Measurements from ENCODE around the gene BTBD9.

Gene BTBD9

DNA sequence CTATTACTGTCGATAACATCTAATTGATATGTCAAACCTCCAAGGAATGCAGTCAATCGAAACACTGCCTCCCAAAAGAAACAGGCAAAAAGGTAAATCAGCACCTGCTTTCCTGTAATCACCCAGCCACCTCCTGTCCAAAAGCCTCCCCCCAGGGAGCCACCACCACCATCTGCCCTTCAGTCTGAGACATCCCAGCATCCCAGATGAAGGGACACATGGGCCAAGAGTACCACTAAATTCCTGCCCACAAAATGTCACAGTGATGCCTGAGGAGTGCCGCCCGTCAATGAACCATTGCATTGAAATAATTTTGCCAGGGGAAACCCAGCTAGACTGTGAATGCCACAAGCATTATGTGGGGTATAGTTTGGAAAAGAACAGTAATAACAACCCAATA, 418.5 kb downstream of the BTBD9 start:
- DNase-seq, result no peak

DNA sequence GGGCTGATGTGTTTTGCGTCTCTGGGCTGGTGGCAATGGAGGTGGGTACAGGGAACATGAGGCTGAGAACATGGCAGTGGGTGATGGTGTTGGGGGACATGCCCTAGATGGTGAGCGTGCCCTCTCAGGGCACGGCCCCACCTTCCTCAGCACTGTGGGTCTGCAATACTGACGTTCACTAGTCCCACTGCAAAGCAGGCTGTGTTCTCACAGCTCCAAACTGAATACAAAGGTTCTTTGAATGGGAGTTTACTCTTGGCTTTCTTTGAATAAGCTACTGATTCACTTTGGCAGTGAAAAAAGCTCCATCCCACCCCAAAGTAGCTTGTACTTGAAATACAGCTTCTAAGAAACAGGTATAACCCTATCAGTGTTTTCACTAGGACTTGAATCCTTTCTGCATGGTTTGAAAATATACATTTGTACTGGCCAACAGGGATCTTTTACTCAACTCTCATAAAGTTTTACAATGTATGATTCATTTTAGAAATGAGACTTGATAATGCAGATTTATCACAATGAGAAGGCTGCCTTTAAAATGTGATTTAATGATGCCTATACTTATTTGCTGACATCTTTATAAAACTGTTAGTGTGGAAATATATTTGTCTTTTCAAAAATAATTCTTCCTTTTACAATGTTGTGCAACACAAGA, 419.5 kb downstream of the BTBD9 start:
- DNase-seq, result no peak

DNA sequence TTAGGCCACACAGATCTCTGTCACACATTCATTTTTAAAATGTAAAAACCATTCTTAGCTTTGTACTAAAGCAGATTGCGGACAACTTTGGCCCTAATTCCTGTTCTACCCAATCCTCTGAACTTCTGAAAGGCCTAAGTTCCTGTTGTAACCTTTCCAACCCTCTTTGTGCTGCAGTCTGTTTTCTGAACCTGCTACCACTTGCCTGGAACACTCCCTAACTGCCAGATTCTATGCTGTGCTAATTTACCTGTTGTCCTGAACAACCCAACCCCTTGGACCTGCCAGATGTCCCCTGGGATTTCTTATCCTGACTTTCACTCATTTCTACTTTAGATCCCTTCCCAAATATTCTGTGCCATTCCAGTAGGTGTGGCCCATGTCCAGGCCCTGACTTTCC, 421.5 kb downstream of the BTBD9 start:
- DNase-seq, result no peak

DNA sequence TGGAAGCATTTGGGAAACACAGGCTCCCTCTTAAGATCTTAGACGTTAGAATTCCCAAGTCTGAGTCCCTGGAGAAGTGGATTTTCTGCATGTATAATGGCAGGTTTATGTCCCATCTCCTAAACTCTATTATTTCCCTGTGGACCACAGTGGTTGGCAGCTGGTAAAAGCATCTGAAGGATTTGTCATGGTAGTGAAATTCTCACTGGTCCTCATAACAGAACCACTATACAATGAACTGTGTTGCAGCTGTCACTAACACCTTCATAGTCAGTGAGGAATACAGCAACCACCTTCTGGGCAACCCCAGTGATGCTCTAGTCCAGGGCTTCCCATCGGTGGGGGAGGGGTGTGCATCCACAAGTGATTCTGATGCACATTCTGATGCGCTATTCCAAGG, 423.3 kb downstream of the BTBD9 start:
- no peak for DNase-seq

DNA sequence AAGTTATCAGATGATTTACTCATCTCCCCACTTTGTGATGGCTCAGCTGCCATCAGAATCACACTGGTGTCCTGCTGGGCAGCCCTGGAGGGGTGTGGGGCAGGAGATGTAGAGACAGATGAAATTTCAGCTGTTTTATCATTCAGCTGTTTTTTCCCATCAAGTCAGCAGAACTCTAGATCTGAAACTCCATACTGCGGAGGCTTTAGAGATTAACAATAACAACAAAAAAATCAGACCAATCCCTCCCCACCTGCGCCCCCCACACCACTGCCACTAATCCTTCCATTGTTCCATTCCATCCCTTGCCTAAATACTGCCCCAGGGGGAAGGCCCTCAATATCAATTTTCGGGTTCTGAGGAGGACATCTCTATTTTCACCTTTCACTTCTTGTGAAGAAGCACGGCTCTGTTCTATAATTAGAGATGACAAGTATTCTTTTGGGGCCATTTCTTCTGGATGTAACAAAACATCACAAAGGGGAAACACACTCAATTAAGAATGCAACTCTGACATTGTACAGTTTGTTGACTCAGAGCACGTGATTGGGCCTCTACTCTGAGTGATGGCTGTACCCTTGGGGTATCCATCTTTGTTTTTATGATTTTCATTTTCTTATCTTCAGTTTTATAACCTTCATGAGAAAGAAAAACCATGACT, 423.9 kb downstream of the BTBD9 start:
- DNase-seq, result no peak

DNA sequence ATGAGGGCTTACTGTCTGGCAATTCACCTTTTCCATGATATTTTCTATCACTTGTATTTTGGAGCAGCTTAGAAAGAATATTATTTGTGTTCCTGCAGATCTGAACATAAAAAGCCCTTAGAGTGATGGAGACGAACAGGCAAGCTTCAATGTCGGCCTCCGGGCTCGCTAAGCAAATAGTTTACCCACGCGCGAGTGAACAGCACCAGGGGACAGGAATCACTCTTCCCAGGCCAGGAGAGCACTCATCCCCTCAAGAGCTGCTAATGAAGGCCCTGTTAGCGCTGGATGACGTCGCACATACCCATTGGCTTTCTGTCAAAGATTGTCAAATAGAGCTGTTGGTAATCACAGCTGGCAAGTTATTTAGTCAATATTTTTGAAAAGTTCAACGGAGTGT, 424.5 kb downstream of the BTBD9 start:
- DNase-seq, result no peak

DNA sequence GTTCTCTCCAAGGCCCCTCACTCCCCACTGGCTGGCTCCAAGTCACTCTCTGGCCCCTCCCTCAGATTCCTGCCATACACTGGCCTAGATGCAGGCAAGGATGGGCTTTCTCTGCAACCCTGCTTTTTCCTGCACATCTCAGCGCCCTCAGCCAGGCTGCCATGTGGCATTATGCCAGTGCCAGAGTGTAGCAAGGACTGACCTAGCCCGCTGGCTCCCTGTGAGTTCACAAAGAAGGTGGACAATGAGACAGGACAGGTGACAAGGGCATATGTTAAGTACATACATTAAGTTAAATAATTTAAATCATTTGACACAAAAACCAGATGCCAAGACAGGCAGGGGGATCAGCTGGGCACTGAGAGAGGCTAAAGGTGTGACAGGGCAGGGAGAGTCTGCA, 425.6 kb downstream of the BTBD9 start:
- no peak for DNase-seq

DNA sequence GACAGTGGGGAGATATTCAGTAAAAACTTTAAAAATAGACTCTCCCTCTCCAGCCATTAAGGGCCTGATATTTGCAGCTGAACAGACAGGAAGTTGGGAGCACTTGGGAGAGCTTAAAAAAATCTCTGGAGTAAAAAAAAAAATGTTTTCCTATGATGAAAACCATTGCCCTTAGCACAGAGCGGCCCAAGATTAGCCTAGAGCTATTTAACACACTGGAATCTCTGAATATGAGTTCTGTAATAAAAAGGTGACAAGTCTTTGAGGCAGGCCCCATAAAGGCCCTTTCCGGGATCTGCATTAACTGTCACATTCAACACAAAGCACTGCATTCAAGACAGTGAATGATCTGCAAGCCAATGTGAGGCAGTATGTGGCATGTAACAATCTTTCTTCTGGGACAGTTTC, 426.5 kb downstream of the BTBD9 start:
- no peak for DNase-seq

DNA sequence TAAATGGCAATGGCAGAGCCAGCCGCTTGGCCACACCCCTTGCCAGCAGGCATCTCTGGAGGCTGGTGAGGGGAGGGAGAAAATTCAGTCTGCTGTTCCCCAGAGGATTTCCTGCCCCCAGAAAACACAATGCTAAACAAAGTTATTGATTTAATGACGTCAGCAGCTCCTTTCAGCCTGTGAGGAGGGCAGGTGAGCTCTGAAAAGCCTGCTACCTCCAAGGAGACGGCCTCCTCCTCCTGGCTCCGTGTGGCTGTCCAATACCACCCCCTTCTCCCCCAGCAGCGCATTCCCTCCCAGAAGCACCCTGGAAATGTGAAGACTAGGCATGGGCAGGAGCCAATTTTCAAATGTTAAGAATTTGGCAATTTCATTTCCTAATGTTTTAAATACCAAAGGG, 427.1 kb downstream of the BTBD9 start:
- no peak for DNase-seq

DNA sequence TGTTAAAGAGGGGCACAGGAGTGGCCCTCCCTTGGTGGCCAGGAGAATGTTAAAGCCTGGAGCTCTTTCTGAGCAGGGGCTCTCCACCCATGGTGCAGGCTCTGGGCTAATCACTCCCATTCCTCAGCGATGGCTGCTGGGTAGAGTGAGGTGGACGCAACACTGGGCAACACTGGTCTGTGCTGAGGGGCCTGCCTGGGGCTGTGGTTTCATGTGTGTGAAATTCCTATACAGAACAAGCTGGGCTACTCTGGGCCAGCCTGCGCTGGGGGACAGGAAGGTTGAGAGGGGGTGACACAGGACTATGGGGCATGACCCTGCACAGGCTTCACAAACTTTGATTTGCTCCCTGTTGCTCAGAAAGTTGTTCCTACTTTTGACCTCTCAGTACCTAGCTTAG, 427.6 kb downstream of the BTBD9 start:
- no peak for DNase-seq

DNA sequence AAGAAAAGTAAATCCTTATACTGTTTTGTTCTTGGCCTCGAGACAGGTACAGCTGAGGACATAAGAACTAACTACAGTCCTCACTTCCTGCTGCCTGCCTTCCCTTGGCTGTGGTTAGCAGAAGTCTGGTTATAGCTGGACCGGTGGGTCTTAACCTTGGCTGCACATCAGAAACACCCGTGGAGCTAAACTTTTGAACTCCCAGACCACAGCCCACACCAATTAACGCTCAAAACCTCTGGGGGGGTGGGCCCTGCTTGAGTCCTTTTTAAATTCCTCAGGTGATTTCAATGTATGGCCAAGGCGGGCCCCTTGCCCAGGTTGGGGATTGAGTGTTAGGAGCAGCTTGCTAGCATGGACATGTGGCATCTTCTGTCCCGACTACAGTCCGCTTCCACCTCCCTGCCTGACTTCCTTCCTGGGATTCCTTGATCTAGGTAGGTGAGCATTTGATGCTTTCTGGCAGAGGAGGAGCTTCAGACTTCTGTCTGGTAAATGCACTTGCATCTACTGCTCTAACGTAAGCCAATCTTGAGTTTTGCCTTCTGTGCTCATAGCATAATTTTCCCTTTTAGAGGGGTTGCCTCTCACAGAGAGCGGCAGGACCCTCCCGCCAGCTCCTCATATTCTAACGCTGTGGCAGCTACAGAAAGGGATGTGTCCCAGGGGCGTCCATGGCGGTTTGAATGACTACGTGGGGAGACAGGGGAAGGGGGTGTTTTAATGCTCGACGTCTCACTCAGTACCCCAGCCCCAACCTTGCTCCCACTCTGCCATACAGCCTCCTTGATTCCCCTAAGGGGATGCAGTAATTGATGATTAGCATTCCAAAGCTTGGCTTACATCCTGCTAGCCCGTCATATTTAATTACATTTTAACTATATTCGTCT, 430.1 kb downstream of the BTBD9 start:
- DNase-seq, result no peak

DNA sequence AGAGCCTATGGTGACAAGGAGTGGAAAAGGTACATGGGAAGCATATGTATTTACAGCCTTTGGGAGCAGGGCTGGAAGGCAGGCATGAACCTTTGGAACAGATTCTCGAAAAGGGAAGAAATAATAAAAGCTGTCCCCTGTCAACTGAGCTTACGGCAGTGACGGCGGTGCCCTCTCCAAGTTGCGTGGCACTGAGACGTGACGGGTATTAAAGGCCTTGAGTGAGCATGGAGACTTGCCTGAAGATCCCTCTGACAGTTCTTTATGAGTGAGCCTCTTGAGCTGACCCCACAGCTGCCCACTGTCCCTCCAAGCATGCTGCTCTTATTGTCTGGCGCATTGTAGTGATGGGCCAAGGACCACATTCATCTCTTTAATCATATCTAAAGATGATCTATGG, 431.7 kb downstream of the BTBD9 start:
- DNase-seq, result no peak

DNA sequence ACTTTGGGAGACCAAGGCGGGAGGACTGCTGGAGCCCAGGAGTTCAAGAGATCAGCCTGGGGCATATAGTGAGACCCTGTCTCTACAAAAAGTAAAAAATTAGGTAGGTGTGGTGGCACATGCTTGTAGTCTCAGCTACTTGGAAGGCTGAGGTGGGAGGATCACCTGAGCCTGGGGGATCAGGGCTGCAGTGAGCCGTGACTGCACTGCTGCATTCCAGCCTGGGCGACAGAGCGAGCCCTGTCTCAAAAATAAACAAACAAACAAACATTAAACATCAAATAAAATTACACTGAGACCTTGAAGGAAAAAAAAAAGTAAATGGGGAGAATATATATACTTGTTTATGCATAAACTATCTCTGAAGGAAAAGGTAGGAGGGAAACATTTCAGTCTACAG, 432.4 kb downstream of the BTBD9 start:
- no peak for DNase-seq

DNA sequence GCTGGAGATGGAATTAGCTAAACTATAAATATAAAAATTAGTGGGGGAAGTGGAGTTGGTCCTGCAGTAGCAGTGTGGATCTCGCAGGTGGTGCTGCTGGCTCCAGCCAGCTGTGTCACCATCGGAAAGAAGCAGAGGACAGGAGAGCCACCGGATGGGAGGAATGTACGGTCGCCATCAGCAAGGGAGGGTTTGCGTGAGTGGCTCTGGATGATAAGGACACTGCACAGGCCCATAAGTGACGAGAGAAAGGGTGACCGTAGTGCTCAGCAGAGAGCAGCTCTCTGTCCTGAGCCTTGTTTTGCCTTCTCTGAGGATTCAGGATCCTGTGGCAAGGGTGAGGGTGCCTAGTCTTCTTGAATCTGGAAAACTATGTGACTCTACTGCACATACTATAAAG, 441.5 kb downstream of the BTBD9 start:
- DNase-seq, result no peak

DNA sequence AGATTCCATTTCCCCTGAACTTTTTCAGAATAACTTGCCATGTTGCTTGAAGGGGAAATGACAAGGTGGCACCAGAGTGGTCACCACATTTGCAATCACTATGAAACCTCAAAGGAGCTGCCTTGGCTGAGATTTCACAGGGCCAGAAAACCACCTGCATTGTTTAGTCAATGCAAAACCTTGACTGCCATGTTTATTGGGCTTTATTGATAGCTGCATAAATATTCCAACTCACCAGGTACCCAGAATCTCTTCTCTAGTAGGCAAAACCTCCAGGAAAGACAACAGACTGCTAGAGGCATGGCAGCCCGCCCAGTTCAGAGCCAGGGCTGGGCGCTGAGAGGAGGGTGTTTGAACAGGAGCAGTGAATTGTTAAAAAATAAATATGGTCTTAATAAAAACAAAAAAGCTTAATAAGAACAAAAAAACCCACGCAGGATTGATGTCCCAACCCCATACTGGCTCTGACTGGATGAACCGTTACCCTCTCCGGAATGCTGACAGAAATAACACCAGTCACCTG, 444.6 kb downstream of the BTBD9 start:
- no peak for DNase-seq

DNA sequence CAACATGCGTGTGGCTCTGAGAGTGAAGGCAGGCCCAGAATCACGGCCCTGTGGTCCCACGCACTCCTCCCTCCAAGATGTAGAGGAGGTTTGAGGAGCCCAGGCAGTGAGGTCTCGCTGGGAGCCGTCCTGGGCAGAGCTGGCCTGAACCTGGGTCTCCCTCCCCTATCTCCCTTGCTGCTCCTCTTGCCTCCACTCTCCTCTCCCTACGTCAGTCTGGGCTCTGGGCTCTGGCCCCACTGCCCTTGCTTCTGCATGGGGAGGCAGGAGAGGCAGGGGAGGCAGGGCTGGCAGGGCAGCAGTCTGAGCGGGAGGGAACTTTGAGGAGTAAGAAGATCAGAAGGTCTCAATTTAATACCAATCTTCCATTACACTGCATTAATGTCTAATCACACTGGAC, 445.1 kb downstream of the BTBD9 start:
- no peak for DNase-seq

DNA sequence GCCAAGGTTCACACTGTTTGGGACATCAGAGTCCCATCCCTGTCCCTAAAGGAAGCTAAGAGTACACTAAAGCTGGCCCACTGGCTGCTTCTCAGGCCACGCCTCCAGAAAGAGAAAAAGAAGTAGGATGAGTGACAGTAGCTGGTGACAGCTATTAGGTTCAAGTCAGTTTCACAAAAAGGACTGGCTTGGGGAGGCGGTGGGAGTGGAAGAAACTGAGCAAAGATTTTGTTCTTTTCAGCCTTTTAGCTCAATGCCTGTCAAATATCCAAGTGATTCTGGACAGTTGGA, 445.5 kb downstream of the BTBD9 start:
- no peak for DNase-seq

DNA sequence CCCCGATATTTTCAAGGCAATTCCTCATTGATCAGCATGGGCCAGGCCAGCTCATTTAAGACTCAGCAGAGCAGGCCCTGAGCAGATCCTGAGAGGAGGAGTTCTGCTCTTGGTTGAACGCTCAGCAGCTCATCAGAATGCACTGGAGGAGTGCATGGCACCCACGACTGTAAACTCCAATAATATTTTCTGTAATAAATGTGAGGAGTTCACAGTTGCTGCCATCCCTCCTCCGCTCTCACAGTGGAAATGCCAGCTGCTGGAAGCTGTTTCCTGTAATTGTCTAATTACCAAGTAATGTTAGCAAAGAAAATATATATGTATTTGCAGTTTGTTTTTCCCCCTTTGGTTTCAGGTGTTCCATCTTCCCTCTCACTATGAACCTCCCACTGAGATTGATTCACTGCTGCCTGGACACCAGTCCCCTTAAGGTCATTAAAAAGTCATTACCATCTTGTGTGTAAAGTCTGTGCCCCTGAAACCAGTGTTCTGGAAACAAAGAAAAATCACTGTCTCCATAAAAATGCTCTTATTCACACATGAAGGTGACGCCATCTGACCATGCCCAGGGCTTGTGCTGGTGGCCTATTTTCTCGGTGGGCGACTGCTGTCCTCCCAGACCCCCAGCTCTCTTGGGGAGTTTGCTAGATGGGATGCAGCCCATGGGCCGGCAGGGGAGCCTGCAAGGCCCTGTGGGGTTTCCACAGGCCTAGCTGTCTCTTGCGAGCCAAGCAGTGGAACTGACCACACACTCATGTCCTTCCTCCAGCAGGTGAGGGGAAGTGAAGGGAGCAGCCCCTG, 446.0 kb downstream of the BTBD9 start:
- no peak for DNase-seq

DNA sequence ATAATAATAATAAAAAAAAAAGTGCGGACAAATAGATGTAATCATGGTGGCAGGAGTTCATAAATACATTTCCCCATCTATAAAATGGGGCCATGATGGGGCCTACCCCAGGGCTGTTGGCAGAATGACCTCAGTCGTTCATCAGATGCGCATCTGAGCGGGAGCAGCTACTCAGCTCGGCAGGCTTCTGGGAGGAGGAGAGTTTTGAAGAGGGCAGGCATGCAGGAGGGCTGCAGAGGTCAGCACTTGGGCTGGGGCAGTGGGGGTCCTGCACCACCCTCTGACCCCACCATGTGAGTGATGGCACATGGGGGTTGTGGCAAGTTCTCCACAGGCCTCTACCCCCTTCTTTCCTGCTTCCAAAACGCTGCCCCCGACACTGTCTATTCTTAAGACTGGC, 446.7 kb downstream of the BTBD9 start:
- DNase-seq, result no peak

DNA sequence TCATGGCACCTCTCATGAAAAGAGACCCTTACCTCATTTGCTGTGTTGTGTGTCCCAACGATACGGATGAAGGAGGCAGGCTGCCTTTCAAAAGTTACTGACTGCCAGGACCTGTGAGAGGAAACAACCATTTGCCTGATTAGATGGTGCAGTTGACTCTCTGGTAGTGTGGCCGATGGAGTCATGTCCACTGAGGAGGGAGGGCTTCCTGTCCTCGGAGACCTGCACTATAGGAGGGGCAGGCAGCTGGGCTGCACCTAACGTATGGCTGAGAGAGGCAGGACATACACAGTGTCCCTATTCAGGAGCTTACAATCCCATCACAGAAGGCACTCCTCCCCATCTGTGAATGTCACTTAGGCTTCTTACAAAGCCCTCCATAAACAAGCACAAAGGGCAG, 447.2 kb downstream of the BTBD9 start:
- DNase-seq, result no peak

DNA sequence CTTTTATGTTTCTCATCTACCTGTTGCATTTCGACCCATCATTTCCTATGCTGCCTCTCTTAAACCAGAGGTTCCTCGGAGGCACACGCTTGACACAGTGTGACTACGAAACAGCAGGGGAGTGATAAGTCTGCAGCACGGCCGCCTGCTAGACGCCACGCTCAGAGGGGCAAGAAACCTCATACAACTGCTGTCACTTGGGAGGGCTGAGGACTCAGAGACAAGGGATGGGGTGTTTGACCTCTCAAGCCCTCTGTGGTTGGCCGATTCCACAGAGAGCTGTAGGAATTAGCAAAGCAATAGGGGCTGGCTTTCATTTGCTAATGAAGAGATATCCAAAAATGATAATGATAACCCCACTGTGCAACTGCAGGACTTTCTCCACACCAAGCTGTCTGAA, 447.7 kb downstream of the BTBD9 start:
- DNase-seq, result no peak

DNA sequence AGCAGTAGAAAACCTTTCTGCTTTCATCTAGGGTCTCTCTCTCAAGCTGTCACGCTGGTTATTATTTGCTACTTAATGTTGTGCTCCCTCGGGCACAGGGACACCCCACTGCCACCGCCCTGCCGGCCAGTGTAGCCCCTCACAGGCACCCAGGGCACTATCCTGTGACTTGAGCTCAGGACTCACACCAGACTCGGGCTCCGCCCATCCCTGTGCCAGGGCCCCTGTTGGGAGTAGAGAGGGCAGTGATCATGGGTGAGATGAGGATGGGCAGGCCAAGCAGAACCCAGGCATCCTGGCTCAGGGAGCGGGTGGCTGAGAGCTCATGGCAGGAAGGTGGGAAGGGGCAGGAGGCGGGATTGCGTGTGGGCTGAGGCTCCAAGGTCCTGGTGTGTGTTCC, 448.3 kb downstream of the BTBD9 start:
- no peak for DNase-seq

DNA sequence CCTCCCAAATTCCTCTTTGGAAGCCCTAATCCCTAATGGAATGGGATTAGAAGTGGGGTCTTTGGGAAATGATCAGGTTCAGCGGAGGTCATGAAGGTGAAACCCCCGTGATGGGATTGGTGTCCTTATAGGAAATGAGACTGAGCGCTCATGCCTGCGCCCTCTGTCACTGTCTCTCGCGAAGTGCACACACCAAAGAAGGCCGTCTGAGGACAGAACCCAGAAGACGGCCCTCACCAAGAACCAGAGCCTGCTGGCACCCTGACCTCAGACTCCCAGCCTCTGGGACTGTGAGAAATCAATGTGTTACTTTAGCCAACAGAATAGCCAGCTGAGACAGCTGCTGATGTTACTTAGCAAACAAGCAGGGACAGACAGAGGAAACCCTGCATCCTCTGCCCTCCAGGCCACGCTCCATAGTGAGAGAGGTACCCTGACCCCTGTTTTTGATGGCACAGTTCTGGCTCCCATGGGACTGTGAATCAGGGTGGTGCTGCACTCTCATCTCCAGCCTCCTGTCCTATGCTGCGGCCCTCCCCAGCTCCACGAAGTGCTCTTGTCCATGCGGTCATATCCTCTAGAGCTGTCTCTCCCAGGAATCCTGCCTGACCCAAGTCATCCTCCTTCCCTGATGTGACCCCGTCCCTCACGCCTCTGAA, 450.9 kb downstream of the BTBD9 start:
- no peak for DNase-seq

Data from central memory CD4-positive, alpha-beta T cell (primary cell).